ENCODE data around the gene SHISA2.
"Not testable (repeated sequence)": the region's sequence is repeated elsewhere in the genome, so short reads cannot be mapped to it uniquely, and the experiment has no call there.

Gene SHISA2

GRCh38 chr13:26051657-26052311, at the start of gene SHISA2:
SHISA2 (minus strand) TSS chr13:26052016; CDS start chr13:26050975, 1,041 bp downstream.
- no peak for TF ChIP-seq CTCF (IDR thresholded peaks at IDR 0.05; ENCODE audit: low read length, missing control alignments)
- peak; percentile 57 for DNase-seq (ENCODE audit: low read depth)
- peak within 1 kb of the TSS; percentile 39 for H3K4me3 ChIP-seq (replicated peaks; ENCODE audit: low read depth, low read length)

GRCh38 chr13:26095846-26096610, 44.2 kb upstream of the SHISA2 start:
- no peak overlapping the region for H3K4me3 ChIP-seq (replicated peaks; ENCODE audit: low read depth, low read length)
- no peak for DNase-seq (ENCODE audit: low read depth)
- TF ChIP-seq CTCF (IDR thresholded peaks at IDR 0.05; ENCODE audit: low read length, missing control alignments), result no peak

GRCh38 chr13:26095338-26095737, 43.5 kb upstream of the SHISA2 start:
- TF ChIP-seq CTCF (IDR thresholded peaks at IDR 0.05; ENCODE audit: low read length, missing control alignments), result peak; percentile 1
- DNase-seq (ENCODE audit: low read depth), result no peak
- no peak overlapping the region for H3K4me3 ChIP-seq (replicated peaks; ENCODE audit: low read depth, low read length)

- not testable (repeated sequence) for DNase-seq (ENCODE audit: low read depth)
Measured at GRCh38 chr13:26076821-26077220, 25.0 kb upstream of the SHISA2 start.

GRCh38 chr13:26075498-26075897, 23.7 kb upstream of the SHISA2 start:
- DNase-seq (ENCODE audit: low read depth), result no peak
- H3K4me3 ChIP-seq (replicated peaks; ENCODE audit: low read depth, low read length), result no peak overlapping the region

More at GRCh38 chr13:26076821-26077220, 25.0 kb upstream of the SHISA2 start:
- not testable (repeated sequence) for H3K4me3 ChIP-seq (replicated peaks; ENCODE audit: low read depth, low read length)

GRCh38 chr13:26074706-26075105, 22.9 kb upstream of the SHISA2 start:
- H3K4me3 ChIP-seq (replicated peaks; ENCODE audit: low read depth, low read length), result no peak overlapping the region
- TF ChIP-seq CTCF (IDR thresholded peaks at IDR 0.05; ENCODE audit: low read length, missing control alignments), result peak; percentile 17
- DNase-seq (ENCODE audit: low read depth), result peak; percentile 33

More at GRCh38 chr13:26075498-26075897, 23.7 kb upstream of the SHISA2 start:
- no peak for TF ChIP-seq CTCF (IDR thresholded peaks at IDR 0.05; ENCODE audit: low read length, missing control alignments)

- DNase-seq (ENCODE audit: low read depth); H3K4me3 ChIP-seq (replicated peaks; ENCODE audit: low read depth, low read length): not testable (repeated sequence)
Measured at GRCh38 chr13:26072335-26072734, 20.5 kb upstream of the SHISA2 start.

GRCh38 chr13:26071691-26072090, 19.9 kb upstream of the SHISA2 start:
- DNase-seq (ENCODE audit: low read depth), result no peak
- no peak overlapping the region for H3K4me3 ChIP-seq (replicated peaks; ENCODE audit: low read depth, low read length)
- no peak for TF ChIP-seq CTCF (IDR thresholded peaks at IDR 0.05; ENCODE audit: low read length, missing control alignments)

GRCh38 chr13:26069642-26070041, 17.8 kb upstream of the SHISA2 start:
- DNase-seq (ENCODE audit: low read depth); H3K4me3 ChIP-seq (replicated peaks; ENCODE audit: low read depth, low read length): not testable (repeated sequence)

- not testable (repeated sequence) for DNase-seq (ENCODE audit: low read depth); H3K4me3 ChIP-seq (replicated peaks; ENCODE audit: low read depth, low read length)
Measured at GRCh38 chr13:26068372-26068771, 16.6 kb upstream of the SHISA2 start.

All from fibroblast of pulmonary artery (primary cell).